Measurements from ENCODE around the gene FAM118B. TPM values are rescaled to one million over a fixed set of nuclear protein-coding genes. Genes with fewer than 3 reads are reported as not detected.

FAM118B gene
- total and polyA plus RNA-seq, 10 donors, result 5.5 to 32.3 (median 17.5) TPM

- TF ChIP-seq, protein P1, sequence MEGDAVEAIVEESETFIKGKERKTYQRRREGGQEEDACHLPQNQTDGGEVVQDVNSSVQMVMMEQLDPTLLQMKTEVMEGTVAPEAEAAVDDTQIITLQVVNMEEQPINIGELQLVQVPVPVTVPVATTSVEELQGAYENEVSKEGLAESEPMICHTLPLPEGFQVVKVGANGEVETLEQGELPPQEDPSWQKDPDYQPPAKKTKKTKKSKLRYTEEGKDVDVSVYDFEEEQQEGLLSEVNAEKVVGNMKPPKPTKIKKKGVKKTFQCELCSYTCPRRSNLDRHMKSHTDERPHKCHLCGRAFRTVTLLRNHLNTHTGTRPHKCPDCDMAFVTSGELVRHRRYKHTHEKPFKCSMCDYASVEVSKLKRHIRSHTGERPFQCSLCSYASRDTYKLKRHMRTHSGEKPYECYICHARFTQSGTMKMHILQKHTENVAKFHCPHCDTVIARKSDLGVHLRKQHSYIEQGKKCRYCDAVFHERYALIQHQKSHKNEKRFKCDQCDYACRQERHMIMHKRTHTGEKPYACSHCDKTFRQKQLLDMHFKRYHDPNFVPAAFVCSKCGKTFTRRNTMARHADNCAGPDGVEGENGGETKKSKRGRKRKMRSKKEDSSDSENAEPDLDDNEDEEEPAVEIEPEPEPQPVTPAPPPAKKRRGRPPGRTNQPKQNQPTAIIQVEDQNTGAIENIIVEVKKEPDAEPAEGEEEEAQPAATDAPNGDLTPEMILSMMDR (IDR thresholded peaks at IDR 0.05 in 8 of 11, conservative IDR thresholded peaks at IDR 0.05 in 3 of 11), result no peak
- TF ChIP-seq POLR2AphosphoS5 (IDR thresholded peaks at IDR 0.05) (no peak), POLR2A (IDR thresholded peaks at IDR 0.05) (no peak)
Measured at GRCh38 chr11:126189109-126189929, 22.3 kb upstream of the FAM118B start.

DNA sequence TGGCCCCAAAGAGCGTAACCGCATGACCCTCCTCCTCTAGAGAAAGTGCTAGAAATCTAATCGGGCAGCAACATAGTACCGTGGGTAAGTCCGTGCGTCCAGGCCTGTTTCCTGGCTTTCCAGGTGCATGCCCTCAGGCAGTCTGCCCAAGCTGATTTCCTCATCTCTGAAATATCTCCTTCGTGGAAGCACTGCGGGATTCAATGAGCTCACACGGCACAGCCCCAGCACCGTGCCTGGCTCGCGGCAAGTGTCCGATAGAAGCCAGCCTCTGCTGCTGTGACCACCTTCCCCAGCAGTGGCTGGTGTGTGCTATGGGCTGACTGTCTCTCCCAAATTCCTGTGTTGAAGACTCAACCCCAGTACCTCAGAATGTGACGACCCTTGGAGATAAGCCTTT lies 20.8 kb upstream of the FAM118B start:
- Histone ChIP-seq H3K27me3 (replicated peaks in 1 of 7) (no peaks in the 10 kb centered on the region), H3K4me3 (no peak overlapping the region), H3K9me3 (no peaks in the 10 kb centered on the region), H3K4me1 (peaks cover 0 to 12% (median 2%) of the 10 kb centered on the region in 6 donors), H3K27ac (no peak overlapping the region), H3K36me3 (peaks cover 0 to 81% (median 24%) of the 10 kb centered on the region in 6 donors)
- 86 to 97% (median 95%) methylated on average over 14 of the region's 14 CpGs for WGBS, 5 donors
- intact Hi-C loops (cut with DNase I; ENCODE audit: low total_unique reads), result no loop called here
- TF ChIP-seq POLR2AphosphoS5 (IDR thresholded peaks at IDR 0.05) (no peak), POLR2A (IDR thresholded peaks at IDR 0.05) (no peak)
- TF ChIP-seq, protein P1 (IDR thresholded peaks at IDR 0.05 in 8 of 11, conservative IDR thresholded peaks at IDR 0.05 in 3 of 11), result no peak
- no peak for DNase-seq

More at GRCh38 chr11:126189109-126189929, 22.3 kb upstream of the FAM118B start:
- Histone ChIP-seq H3K9me3 (no peaks in the 10 kb centered on the region), H3K36me3 (peaks cover 0 to 81% (median 18%) of the 10 kb centered on the region in 6 donors), H3K4me3 (no peak overlapping the region), H3K4me1 (peaks cover 0 to 12% (median 2%) of the 10 kb centered on the region in 6 donors), H3K27ac (peak overlapping the region in 1 of 8 donors; percentile 38), H3K27me3 (replicated peaks in 1 of 7) (no peaks in the 10 kb centered on the region)
- 81 to 93% (median 90%) methylated on average over 20 to 22 of the region's 22 CpGs for WGBS, 5 donors
- intact Hi-C loops (cut with DNase I; ENCODE audit: low total_unique reads), result no loop called here
- DNase-seq, result peak; percentile 67

GRCh38 chr11:126191379-126192073 lies 20.1 kb upstream of the FAM118B start:
- DNase-seq, result peak; percentile 49
- WGBS, 5 donors, result 89 to 95% (median 93%) methylated on average over 11 of the region's 11 CpGs
- intact Hi-C loops (cut with DNase I; ENCODE audit: low total_unique reads), result loop anchor here (2.0 kb wide), 1 partner anchor 269 kb away; no protein-coding TSS in a partner anchor
- H3K4me1 ChIP-seq, result peaks cover 0 to 12% (median 2%) of the 10 kb centered on the region in 6 donors
- no peaks in the 10 kb centered on the region for H3K9me3 ChIP-seq
- no peaks in the 10 kb centered on the region for H3K27me3 ChIP-seq (replicated peaks in 1 of 7)
- TF ChIP-seq POLR2AphosphoS5 (IDR thresholded peaks at IDR 0.05) (no peak), POLR2A (IDR thresholded peaks at IDR 0.05) (no peak)
- TF ChIP-seq, protein P1 (IDR thresholded peaks at IDR 0.05 in 8 of 11, conservative IDR thresholded peaks at IDR 0.05 in 3 of 11), result no peak
- no peak overlapping the region for H3K27ac ChIP-seq
- H3K4me3 ChIP-seq, result no peak overlapping the region
- H3K36me3 ChIP-seq, result peaks cover 0 to 81% (median 27%) of the 10 kb centered on the region in 6 donors

Data from spleen (tissue), 11 donors.